GM19023 (cell line): Measurements from ENCODE around the gene CTSD.
A peak's percentile ranks its signal among the peaks of the same experiment; 100 is the strongest.
"Not testable (repeated sequence)": the region's sequence is repeated elsewhere in the genome, so short reads cannot be mapped to it uniquely, and the experiment has no call there.

Source experiments
- ATAC-seq: cut with Tn5 transposase; IDR thresholded peaks from one replicate; pipeline ENCODE4 v1.9.1; 2021; ENCODE audit warnings: mild to moderate bottlenecking, moderate library complexity; ENCODE audit not compliant: unreplicated experiment

CTSD gene

GRCh38 chr11:1763796-1764661 lies at the start of gene CTSD:
TSS of gene CTSD (minus strand) at chr11:1763927. CDS start at chr11:1763859, 68 bp downstream.
- ATAC-seq: peak; percentile 75

- not testable (repeated sequence) for ATAC-seq
These were observed 49.6 kb upstream of the CTSD start for GRCh38 chr11:1813356-1813755.

GRCh38 chr11:1812801-1813200 lies 49.1 kb upstream of the CTSD start:
- no peak for ATAC-seq

GRCh38 chr11:1812274-1812673 lies 48.5 kb upstream of the CTSD start:
- no peak for ATAC-seq

- no peak for ATAC-seq
These were observed 47.0 kb upstream of the CTSD start for GRCh38 chr11:1810761-1811160.

- ATAC-seq: no peak
These were observed 43.7 kb upstream of the CTSD start for GRCh38 chr11:1807264-1807995.

- no peak for ATAC-seq
These were observed 41.8 kb upstream of the CTSD start for GRCh38 chr11:1805525-1805924.

GRCh38 chr11:1803835-1804519 lies 40.2 kb upstream of the CTSD start:
- not testable (repeated sequence) for ATAC-seq

- ATAC-seq: no peak
These were observed 39.5 kb upstream of the CTSD start for GRCh38 chr11:1803246-1803645.

- ATAC-seq: no peak
These were observed 33.8 kb upstream of the CTSD start for GRCh38 chr11:1797391-1798125.

GRCh38 chr11:1796413-1797011 lies 32.8 kb upstream of the CTSD start:
- ATAC-seq: no peak

GRCh38 chr11:1793081-1793480 lies 29.4 kb upstream of the CTSD start:
- no peak for ATAC-seq

GRCh38 chr11:1792461-1792860 lies 28.7 kb upstream of the CTSD start:
- ATAC-seq: no peak

GRCh38 chr11:1791912-1792311 lies 28.2 kb upstream of the CTSD start:
- no peak for ATAC-seq

- ATAC-seq: no peak
These were observed 22.7 kb upstream of the CTSD start for GRCh38 chr11:1786466-1786865.

GRCh38 chr11:1785749-1786413 lies 22.2 kb upstream of the CTSD start:
- no peak for ATAC-seq

- ATAC-seq: no peak
These were observed 21.3 kb upstream of the CTSD start for GRCh38 chr11:1784761-1785650.

- no peak for ATAC-seq
These were observed 20.2 kb upstream of the CTSD start for GRCh38 chr11:1783725-1784529.
